ENCODE measurements around the gene RARRES2.

Gene RARRES2

GRCh38 chr7:150341263-150342120 is at the start of gene RARRES2:
Gene RARRES2 (minus strand): TSS chr7:150341629. CDS start chr7:150340609, 1,020 bp downstream.
- no peaks in the 10 kb centered on the region for H3F3A ChIP-seq (ENCODE audit: insufficient read depth)
- H3K9me3 ChIP-seq (ENCODE audit: insufficient read depth, low read length), result no peaks in the 10 kb centered on the region
- no peak within 1 kb of the TSS for H3K4me2 ChIP-seq (ENCODE audit: low read depth, low read length, poor library complexity, severe bottlenecking)
- no peaks in the 10 kb centered on the region for H3K36me3 ChIP-seq (ENCODE audit: low read length)
- no peak within 1 kb of the TSS for H2AFZ ChIP-seq (ENCODE audit: low read depth, low read length, severe bottlenecking)
- no peaks in the 10 kb centered on the region for H3K79me2 ChIP-seq (ENCODE audit: insufficient read depth, low read length)
- no peak within 1 kb of the TSS for H3K4me3 ChIP-seq (ENCODE audit: insufficient read depth, low read length, poor library complexity, severe bottlenecking)
- no peaks in the 10 kb centered on the region for H4K20me1 ChIP-seq (ENCODE audit: low read depth, low read length)
- H3K27me3 ChIP-seq (ENCODE audit: low read length), result no peaks in the 10 kb centered on the region
- no peak within 1 kb of the TSS for H3K9ac ChIP-seq (ENCODE audit: low read length)
- no peak within 1 kb of the TSS for H3K27ac ChIP-seq (ENCODE audit: low read depth, low read length)
- TF ChIP-seq EZH2phosphoT487 (conservative IDR thresholded peaks at IDR 0.05; ENCODE audit: low read length), result no peak
- TF ChIP-seq CTCF (IDR thresholded peaks at IDR 0.05; ENCODE audit: insufficient read depth, low read length, poor library complexity, severe bottlenecking), result no peak
- no peaks in the 10 kb centered on the region for H3K9me2 ChIP-seq (replicated peaks; ENCODE audit: insufficient read depth, low read length)

- Histone ChIP-seq H3K4me2 (ENCODE audit: low read depth, low read length, poor library complexity, severe bottlenecking) (no peak overlapping the region), H3K27me3 (ENCODE audit: low read length) (no peaks in the 10 kb centered on the region), H3K9ac (ENCODE audit: low read length) (no peak overlapping the region), H4K20me1 (ENCODE audit: low read depth, low read length) (no peaks in the 10 kb centered on the region), H3K9me3 (ENCODE audit: insufficient read depth, low read length) (no peaks in the 10 kb centered on the region), H3F3A (ENCODE audit: insufficient read depth) (no peaks in the 10 kb centered on the region), H2AFZ (ENCODE audit: low read depth, low read length, severe bottlenecking) (no peak overlapping the region), H3K4me3 (ENCODE audit: insufficient read depth, low read length, poor library complexity, severe bottlenecking) (no peak overlapping the region), H3K27ac (ENCODE audit: low read depth, low read length) (no peak overlapping the region), H3K36me3 (ENCODE audit: low read length) (no peaks in the 10 kb centered on the region), H3K9me2 (replicated peaks; ENCODE audit: insufficient read depth, low read length) (no peaks in the 10 kb centered on the region), H3K79me2 (ENCODE audit: insufficient read depth, low read length) (no peaks in the 10 kb centered on the region)
- TF ChIP-seq EZH2phosphoT487 (conservative IDR thresholded peaks at IDR 0.05; ENCODE audit: low read length) (no peak), CTCF (IDR thresholded peaks at IDR 0.05; ENCODE audit: insufficient read depth, low read length, poor library complexity, severe bottlenecking) (no peak)
Measured at GRCh38 chr7:150390205-150390604, 48.8 kb upstream of the RARRES2 start.

GRCh38 chr7:150389532-150389816 is 48.0 kb upstream of the RARRES2 start:
- Histone ChIP-seq H3K4me2 (ENCODE audit: low read depth, low read length, poor library complexity, severe bottlenecking) (no peak overlapping the region), H3K27me3 (ENCODE audit: low read length) (no peaks in the 10 kb centered on the region), H3F3A (ENCODE audit: insufficient read depth) (no peaks in the 10 kb centered on the region), H3K79me2 (ENCODE audit: insufficient read depth, low read length) (no peaks in the 10 kb centered on the region), H3K36me3 (ENCODE audit: low read length) (no peaks in the 10 kb centered on the region), H3K9ac (ENCODE audit: low read length) (no peak overlapping the region), H3K27ac (ENCODE audit: low read depth, low read length) (no peak overlapping the region), H2AFZ (ENCODE audit: low read depth, low read length, severe bottlenecking) (no peak overlapping the region), H3K9me3 (ENCODE audit: insufficient read depth, low read length) (no peaks in the 10 kb centered on the region), H4K20me1 (ENCODE audit: low read depth, low read length) (no peaks in the 10 kb centered on the region), H3K4me3 (ENCODE audit: insufficient read depth, low read length, poor library complexity, severe bottlenecking) (no peak overlapping the region), H3K9me2 (replicated peaks; ENCODE audit: insufficient read depth, low read length) (no peaks in the 10 kb centered on the region)
- no peak for TF ChIP-seq EZH2phosphoT487 (conservative IDR thresholded peaks at IDR 0.05; ENCODE audit: low read length)
- TF ChIP-seq CTCF (IDR thresholded peaks at IDR 0.05; ENCODE audit: insufficient read depth, low read length, poor library complexity, severe bottlenecking), result no peak

Data from SU-DHL-6 (cell line).